Fibroblast of lung (primary cell): Measurements from ENCODE around the gene WSCD1.

Experiments used
- EZH2 ChIP-seq: IDR thresholded peaks from 2 replicates; pipeline ENCODE4 v1.5.1; 2012; ENCODE audit warnings: low read length, control low read depth, mild to moderate bottlenecking; ENCODE audit errors: missing control alignments
- TF ChIP-seq, protein P1 (sequence below), 2 donors: IDR thresholded peaks in 1 of 2; conservative IDR thresholded peaks in 1 of 2; 1 replicate in 1 of 2; 2 replicates in 1 of 2; pipeline ENCODE4 v1.5.1; 2011 to 2012; ENCODE audit warnings: low read length in 2 of 2, control low read depth in 1 of 2, inconsistent platforms in 1 of 2, low read depth in 1 of 2, mild to moderate bottlenecking in 1 of 2

DNA sequence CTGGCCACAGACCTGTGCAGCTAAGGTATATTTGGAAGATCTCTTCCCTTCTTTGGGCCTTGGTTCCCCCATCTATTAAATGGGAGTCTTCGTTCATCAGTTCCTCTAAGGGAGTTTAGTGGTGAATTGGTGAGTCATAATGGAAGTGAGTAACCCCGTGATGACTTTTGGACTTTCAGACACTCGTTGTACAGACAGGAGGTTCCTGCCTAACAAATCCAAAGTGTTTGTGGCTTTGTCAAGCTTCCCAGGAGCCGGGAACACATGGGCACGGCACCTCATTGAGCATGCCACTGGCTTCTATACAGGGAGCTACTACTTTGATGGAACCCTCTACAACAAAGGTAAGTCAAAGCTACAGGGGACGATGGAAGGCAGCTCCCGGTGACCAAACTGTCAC lies 40.4 kb downstream of the WSCD1 start:
- TF ChIP-seq, protein P1, sequence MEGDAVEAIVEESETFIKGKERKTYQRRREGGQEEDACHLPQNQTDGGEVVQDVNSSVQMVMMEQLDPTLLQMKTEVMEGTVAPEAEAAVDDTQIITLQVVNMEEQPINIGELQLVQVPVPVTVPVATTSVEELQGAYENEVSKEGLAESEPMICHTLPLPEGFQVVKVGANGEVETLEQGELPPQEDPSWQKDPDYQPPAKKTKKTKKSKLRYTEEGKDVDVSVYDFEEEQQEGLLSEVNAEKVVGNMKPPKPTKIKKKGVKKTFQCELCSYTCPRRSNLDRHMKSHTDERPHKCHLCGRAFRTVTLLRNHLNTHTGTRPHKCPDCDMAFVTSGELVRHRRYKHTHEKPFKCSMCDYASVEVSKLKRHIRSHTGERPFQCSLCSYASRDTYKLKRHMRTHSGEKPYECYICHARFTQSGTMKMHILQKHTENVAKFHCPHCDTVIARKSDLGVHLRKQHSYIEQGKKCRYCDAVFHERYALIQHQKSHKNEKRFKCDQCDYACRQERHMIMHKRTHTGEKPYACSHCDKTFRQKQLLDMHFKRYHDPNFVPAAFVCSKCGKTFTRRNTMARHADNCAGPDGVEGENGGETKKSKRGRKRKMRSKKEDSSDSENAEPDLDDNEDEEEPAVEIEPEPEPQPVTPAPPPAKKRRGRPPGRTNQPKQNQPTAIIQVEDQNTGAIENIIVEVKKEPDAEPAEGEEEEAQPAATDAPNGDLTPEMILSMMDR (conservative IDR thresholded peaks at IDR 0.05 in 1 of 2, IDR thresholded peaks at IDR 0.05 in 1 of 2; ENCODE audit: low read depth in 1 of 2, low read length in 2 of 2) = no peak
- TF ChIP-seq EZH2 = no peak
